ENCODE measurements around the gene C9orf50.
A peak's percentile ranks its signal among the peaks of the same experiment; 100 is the strongest.

The C9orf50 gene

DNA sequence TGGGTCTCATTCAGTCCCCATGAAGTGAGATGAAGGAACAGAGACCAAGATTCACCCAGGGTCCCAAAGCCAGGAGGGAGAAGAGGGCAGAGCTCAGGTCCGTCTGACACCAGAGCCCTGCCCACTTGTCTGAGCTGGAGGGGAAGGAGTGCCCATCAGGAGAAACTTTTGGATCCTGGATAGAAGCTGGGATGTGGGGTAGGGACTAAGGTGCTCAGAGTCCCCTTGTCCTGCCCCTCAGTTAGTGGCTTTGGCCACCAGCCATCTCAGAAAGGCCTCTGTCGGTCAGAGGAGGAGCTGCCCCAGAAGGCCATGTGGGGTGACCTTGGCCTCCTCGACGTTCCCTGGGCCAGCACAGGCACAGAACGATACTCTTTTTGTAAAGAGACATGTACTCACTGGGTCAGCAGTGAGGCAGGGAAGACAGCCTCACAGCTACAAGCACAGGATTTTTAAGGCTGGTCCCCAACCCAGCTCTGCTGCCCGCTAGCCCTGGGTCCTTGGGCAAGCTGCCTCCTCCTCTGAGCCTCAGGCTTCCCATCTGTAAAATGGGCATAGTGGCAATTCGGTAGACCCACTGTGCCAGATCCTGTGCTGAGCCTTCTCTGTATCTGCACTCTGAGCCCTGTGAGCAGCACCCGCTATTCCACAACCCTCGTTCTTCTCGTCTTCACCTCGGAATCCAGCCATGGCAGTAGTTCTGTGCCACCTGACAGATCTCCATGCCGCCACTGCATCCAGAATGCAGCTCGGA, 49.4 kb downstream of the C9orf50 start:
- DNase-seq = no peak

DNA sequence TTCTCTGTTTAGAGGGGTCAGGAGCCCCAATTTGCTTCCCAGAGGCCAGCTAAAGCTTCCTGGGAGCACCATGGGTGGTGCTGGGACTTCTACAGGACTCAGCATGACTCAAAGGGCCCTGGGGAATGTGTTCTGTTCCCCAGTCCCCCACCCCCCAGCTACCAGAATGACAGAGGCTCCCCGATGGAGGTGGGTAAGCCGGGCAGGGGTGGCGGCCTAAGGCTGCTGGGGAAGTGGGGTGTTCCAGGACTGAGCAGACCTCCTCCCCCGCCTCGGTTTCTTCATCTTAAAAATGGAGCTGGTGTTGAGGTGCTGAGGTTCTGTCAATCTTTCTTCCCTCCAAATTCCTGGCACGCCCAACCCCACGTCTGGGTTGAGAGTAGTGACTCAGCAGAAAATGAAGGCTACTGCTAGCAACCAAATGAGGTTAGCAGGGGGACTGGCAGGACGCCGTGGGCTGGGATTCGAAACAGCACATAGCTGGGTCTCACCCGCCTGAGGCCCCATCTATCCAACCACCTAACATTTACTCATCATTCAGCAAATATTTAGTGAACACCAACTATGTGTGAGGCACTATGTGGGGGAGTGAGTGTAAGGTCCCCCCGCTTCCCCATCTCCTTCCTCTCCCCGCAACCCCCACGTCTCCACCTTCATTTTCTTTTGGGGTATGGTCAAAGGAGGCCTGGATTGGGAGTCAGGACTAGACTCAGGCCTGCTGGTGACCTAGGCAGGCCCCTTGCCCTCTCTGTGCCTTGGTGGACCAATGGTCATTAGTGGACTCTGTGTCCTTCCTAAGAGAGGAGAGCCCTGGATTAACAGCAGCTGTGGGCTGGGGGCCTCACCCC, 50.2 kb downstream of the C9orf50 start:
- DNase-seq = peak in 29 of 56 donors; percentile 16 to 66 (median 38)

DNA sequence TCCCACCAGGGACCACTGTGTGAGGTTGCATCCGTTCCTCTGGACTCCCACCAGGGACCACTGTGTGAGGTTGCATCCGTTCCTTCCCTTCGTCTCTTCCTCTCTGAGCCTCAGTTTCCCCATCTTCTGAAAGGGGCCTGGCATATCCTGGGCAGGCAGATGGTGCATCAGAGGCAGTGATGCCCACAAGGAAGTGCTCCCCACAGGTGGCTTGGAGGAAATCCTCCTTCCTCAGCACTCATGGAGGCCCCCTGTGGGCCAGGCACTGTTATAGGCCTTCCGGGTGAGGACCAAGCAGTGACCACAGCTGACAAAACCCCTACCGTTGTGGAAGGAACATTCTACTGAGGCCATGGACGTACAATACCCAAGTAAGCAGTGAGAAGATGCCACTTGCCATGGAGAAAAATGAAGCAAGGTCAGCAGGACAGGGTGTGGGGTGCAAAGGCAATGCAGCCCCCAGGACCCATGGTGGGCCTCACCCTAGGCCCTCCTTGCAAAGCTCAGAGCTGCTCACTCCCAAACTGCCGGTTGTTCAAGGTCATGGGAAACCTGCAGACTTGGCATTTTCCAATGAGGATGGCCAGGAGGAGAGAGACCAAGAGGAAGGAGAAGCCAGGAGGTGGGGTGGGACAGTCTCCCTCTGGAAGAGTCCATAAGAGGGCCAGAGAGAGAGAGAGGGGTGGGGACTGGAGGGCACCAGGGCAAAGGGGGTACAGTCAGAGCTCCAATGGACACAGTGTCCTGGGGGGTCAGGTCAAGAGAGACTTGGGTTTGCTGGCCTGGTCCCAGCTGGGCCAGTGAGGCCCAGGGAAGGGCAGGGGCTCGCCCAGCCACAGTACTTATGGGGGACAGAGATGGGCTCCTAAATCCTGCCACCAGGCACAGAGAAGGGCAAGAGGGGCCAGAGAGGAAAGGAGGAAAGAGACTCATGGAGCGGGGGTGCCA, 51.1 kb downstream of the C9orf50 start:
- DNase-seq = peak in 3 of 56 donors; percentile 10 to 29 (median 29)

DNA sequence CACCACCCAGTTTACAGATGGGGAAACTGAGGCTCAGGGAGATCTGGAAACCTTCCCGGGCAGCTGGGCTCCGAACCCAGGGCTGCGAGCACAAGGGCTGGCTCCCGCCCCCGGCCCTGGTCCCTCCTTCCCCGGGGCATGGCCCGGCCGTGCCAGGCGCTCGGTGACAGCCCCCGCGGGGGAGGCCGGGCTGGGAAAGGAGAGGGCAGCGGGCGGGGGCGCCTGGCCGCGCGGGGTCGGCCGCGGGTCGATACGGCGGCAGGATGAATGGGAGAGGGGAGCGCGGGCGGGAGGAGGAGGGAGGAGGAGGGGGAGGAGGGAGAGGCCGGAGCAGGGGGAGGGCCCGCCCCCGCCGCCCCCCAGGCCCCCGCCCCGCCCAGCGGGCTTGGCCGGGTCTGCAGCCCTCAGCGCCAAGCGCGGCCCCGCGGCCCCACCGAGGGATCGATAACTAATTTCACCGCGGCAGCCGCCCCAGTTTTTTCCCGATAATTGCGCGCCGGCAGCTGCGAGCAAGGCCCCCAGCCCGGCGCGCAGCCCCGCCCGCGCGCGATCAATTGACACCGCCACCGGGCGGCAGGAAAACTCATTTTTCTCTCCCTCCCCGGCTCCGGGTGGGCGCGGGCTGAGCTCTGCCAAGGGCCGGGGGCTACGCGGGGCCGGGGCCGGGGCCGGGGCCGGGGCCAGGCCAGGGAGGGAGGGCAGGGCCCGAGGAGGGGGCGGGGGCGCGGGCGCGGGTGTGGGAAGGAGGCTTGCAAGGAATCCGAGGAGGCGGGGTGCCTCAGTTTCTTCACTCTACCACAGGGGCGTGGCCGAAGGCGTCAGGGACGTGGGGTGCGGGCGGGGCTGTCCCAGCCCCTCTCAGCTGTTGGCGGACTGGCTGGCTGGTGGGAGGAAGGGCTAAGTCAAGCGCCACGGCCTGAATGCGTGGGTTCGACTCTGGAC, 52.1 kb downstream of the C9orf50 start:
- peak in 32 of 56 donors; percentile 24 to 82 (median 48) for DNase-seq

DNA sequence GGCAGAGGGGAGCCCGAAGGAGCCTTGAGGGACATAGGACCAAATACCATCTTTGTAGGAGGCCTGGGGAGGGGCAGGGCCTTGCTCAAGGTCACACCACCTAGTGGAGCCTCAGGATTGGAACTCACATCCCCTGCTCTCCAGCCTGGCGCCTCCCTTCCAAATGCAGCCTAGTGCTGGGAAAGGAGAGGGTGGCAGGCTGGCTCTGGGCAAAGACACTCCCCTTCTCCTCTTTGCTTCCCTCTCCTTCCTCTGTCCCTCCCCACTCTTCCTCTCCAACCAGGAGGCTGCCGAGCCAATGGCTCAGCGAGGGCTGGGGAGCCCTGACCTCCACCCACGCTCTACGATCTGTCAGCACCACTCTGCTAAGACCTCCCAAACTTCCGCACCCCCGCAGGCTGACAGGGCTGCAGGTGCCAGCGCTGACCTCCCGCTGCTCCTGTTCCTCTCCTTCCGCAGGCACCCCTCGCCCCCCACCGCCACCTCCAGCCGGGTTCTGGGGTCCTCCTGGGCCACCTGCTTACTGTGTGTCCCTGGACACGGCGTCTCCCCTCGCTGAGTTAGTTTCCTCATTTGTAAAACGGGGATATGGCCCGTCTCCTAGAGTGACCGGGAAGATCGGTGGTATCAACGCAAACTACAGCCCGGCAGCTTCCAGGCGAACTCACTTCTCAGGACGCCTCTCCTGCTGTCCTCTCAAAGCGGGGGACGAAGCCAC, 52.9 kb downstream of the C9orf50 start:
- peak in 27 of 56 donors; percentile 18 to 67 (median 34) for DNase-seq

DNA sequence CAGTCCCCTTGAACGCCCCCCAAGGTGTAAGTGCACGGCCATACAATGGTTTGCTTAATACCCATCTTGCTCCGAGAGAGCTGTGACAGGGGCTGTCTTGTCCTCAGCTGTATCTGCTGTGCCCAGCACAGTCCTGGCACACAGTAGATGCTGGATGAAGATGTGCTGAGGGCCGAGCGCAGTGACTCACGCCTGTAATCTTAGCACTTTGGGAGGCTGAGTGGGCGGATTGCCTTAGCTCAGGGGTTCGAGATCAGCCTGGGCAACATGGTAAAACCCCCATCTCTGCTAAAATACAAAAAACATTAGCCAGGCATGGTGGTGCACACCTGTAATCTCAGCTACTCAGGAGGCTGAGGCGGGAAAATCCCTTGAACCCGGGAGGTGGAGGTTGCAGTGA, 53.6 kb downstream of the C9orf50 start:
- DNase-seq = no peak

DNA sequence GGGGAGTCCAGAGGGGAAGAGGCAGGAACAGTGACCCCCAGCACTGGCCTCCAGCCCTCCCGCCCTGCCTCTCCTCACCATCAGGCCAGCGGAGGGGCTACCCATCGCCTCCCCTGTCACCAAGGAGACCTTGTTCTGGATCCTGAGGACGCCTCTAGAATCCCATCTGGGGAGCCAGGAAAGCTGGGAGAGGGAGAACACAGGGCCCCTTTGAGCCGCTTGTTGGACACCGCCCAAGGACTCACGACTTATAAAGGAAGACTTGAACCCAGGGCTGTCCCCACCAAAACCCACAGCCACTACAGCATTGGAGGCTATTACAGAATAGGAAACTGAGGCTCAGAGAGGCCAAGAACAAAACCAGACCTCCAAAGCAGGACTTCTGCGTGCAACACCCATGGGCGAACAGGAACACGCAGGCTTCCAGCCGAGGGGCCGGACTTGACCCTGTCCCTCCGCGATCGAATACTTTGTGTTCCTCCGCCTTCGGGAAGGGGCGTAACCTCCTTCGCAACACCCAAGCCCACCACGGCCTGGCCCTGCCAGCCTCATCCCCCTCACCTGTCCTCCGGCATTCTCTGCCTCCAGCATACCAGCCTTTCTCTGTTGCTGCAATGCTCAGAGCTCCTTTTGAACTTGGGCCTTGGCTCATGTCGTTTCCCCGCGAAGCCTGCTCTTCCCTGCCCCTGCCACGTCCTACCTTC, 54.2 kb downstream of the C9orf50 start:
- DNase-seq = peak in 8 of 56 donors; percentile 14 to 58 (median 30)

DNA sequence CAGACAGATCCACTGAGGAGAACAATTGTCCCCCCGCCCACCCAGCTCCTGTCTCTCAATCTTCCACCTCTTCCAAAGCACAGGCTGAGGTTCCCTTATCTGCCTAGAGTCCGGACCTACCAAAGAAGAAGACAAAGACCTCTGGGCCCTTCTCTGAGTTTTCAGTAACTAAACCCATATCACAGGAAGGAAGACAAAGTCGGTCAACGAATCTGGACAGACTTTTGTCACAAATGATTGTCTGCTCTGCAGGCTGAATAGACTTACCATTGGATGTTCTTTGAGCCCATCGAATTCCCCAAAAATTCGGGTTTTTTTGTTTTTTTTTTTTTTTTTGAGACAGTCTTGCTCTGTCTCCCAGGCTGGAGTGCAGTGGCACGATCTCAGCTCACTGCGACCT, 58.0 kb downstream of the C9orf50 start:
- DNase-seq = no peak

DNA sequence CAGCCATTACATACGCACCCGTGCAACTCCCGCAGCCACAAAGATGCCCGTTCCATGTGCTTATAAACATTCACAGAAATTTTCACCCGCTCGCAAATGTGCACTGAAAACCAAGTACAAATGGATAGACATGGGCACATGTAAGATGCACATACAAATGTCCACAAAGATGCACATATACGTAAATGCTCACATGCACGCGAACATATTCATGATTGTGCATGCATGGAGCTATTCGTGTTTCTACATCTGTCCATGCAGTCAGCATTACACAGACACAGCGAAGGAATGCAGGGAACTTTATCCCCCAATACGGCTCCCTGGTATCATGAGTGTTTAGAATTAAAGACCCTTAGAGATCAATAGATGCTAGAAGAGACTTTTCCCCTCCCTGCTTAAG, 58.4 kb downstream of the C9orf50 start:
- DNase-seq = no peak

Measured in amygdala (tissue), 56 donors.